Naive thymus-derived CD4-positive, alpha-beta T cell (primary cell): ENCODE data around the gene PLEKHG4. TPM values are rescaled to one million over a fixed set of nuclear protein-coding genes. Genes with fewer than 3 reads are reported as not detected.
A peak's percentile ranks its signal among the peaks of the same experiment; 100 is the strongest.

Experiments
- ATAC-seq: fragments of 150-1000 bp; cut with Tn5 transposase; 2 replicates; pipeline ENCODE4 v1.10.0; 2021; ENCODE audit warnings: mild to moderate bottlenecking, moderate library complexity
- CTCF ChIA-PET: fragments of 350-600 bp; sonication (Branson Sonifier 250); formaldehyde crosslinking; loops from one replicate; lab custom pipeline; 2021; ENCODE audit warnings: antibody characterized with exemption; lab: Charles Lee
- POLR2A ChIA-PET: fragments of 350-600 bp; sonication (Branson Sonifier 250); formaldehyde crosslinking; loops from one replicate; lab custom pipeline; 2021; ENCODE audit warnings: antibody characterized with exemption, inconsistent platforms; lab: Charles Lee
- DNase-seq, 9 donors: peaks; one replicate each; pipeline versions ENCODE4 v3.0.0 to v3.0.0-alpha.2; 2020 to 2022; ENCODE audit warnings: mixed read lengths in 1 of 9
- H3K27ac ChIP-seq: one replicate; pipeline ENCODE4 v1.7.0; 2013; ENCODE audit warnings: mild to moderate bottlenecking, low read depth, low read length, moderate library complexity
- H3K27me3 ChIP-seq, 2 donors: one replicate each; pipeline ENCODE4 v1.7.0; 2013; ENCODE audit warnings: low read length in 2 of 2, mild to moderate bottlenecking in 2 of 2, moderate library complexity in 2 of 2; ENCODE audit not compliant: control insufficient read depth in 2 of 2, insufficient read depth in 2 of 2
- H3K36me3 ChIP-seq, 3 experiments: 1 replicate in 2 of 3; 2 replicates in 1 of 3; pipeline ENCODE4 v1.7.0; 2013; ENCODE audit warnings: low read length in 3 of 3, mild to moderate bottlenecking in 3 of 3, moderate library complexity in 1 of 3; ENCODE audit not compliant: insufficient read depth in 3 of 3, control insufficient read depth in 2 of 3
- H3K4me1 ChIP-seq, 2 donors: one replicate each; pipeline ENCODE4 v1.7.0; 2013; ENCODE audit warnings: low read length in 2 of 2, mild to moderate bottlenecking in 2 of 2, moderate library complexity in 1 of 2; ENCODE audit not compliant: control insufficient read depth in 2 of 2, insufficient read depth in 2 of 2
- H3K4me3 ChIP-seq: 2 replicates; pipeline ENCODE4 v1.7.0; 2013; ENCODE audit warnings: mild to moderate bottlenecking, low read length
- H3K9me3 ChIP-seq, 3 experiments: 1 replicate in 2 of 3; 2 replicates in 1 of 3; pipeline ENCODE4 v1.7.0; 2013; ENCODE audit warnings: low read length in 3 of 3; ENCODE audit not compliant: control insufficient read depth in 2 of 3
- H3K27ac Mint-ChIP-seq, 9 donors: one replicate each; pipeline ENCODE4 v1.8.0; 2020 to 2022; ENCODE audit warnings: mixed read lengths in 9 of 9, mild to moderate bottlenecking in 8 of 9, moderate library complexity in 5 of 9, inconsistent platforms in 2 of 9
- H3K27me3 Mint-ChIP-seq, 5 donors: one replicate each; pipeline ENCODE4 v1.8.0; 2021 to 2022; ENCODE audit warnings: mixed read lengths in 5 of 5, mild to moderate bottlenecking in 1 of 5
- H3K36me3 Mint-ChIP-seq, 5 donors: one replicate each; pipeline ENCODE4 v1.8.0; 2020 to 2022; ENCODE audit warnings: mixed read lengths in 5 of 5, mild to moderate bottlenecking in 3 of 5, inconsistent platforms in 1 of 5
- H3K4me1 Mint-ChIP-seq, 7 donors: one replicate each; pipeline ENCODE4 v1.8.0; 2020 to 2022; ENCODE audit warnings: mixed read lengths in 7 of 7, mild to moderate bottlenecking in 3 of 7, inconsistent platforms in 1 of 7
- H3K4me3 Mint-ChIP-seq, 10 donors: one replicate each; pipeline ENCODE4 v1.8.0; 2020 to 2022; ENCODE audit warnings: mild to moderate bottlenecking in 10 of 10, mixed read lengths in 10 of 10, moderate library complexity in 6 of 10, inconsistent platforms in 2 of 10
- H3K9me3 Mint-ChIP-seq, 11 donors: one replicate each; pipeline ENCODE4 v1.8.0; 2020 to 2022; ENCODE audit warnings: mixed read lengths in 11 of 11, mild to moderate bottlenecking in 4 of 11, inconsistent platforms in 1 of 11, moderate library complexity in 1 of 11
- intact Hi-C, 2 donors: fragments of 100-400 bp; cut with micrococcal nuclease; formaldehyde crosslinking; loops; one replicate each; pipeline ENCODE4 v1.15.1; 2023
- polyA plus RNA-seq, 2 donors: library from polyadenylated mRNA; unstranded; fragments of 300-500 nt; fragmentation: Illumina TruSeq; gene quantifications; one replicate each; pipeline ENCODE4 v1.2.3, GENCODE V29; 2021
- total RNA-seq, 6 experiments: library from RNA in 5 of 6; stranded (reverse) in 5 of 6; gene quantifications; 1 replicate in 5 of 6; 2 replicates in 1 of 6; pipeline ENCODE4 v1.2.3 and lab custom pipeline; 2021 to 2026

The PLEKHG4 gene
- total and polyA plus RNA-seq, 7 experiments from 2014 or later, result 6.2 to 32.3 (median 23.2) TPM

DNA sequence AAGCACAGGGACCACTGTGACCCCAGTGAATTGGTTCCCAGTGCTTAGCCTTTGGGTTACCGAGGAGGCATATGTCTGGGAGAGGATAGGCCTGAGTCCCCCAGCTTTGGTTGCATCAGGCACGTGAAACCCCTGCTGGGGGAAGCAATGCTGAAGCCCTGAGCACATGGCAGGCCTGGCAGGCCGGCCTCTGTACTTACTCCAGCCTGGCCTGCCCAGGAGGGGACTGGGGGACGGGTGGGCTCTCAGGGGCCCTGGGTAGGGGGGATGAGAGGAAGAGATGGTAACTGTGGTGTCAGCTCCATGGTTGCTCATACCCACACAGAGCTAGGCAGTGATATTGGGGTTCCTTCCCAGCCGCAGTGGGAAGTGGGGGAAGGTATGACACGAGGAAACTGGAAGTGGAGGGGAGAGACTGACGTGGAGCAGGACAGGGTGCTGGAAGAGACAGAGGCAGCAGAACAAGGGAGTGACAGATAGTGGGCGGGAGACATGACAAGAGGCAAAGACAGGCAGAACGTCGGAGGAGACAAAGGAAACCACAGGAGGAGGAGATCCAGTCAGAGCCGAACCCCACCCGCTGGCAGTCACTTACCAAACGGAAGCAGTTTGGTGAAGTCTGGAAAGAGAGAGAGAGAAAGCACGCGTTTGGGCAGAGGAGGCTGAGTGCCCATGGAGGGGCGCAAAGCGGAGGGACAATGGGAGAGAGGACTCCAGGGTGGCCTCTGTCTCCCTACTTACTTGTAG lies 43.3 kb upstream of the PLEKHG4 start:
- ATAC-seq, result peak; percentile 68

DNA sequence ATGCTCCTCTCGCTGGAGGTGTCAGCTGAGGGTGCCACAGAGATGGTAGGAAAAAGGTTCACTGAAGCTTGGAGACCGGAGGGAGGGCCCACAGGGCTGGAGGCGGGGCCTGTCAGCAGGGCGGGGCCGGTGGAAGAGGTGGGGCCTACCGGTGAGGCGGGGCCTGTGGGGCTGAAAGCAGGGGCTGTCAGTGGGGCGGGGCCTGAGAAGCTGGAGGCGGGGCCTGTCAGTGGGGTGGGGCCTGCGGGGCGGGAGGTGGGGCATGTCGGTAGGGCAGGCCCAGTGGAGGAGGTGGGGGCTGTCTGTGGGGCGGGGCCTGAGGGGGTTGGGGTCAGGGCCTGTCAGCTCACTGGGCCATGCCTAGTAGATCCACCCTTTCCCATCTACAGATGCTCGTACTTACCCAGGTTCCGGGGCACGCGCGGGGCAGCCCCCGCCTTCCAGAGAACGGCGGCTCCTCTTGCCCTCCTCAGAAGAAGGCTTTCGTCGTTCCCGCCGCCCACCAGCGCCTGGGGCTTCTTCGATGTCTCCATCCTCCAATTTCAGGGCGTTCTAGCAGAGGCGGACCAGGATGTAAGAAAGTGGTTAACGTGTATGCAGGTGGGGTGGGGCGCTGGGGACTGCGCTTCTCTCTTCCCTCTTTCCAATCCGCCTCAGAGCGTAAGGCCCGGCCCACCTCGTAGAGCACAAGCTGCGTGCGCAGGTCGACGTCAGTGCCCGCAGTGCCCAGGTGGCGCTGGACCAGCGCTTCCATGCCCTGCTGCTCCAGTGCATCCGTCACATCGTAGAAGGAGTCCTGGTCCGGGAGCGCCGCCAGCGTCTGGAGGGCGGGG lies 42.6 kb upstream of the PLEKHG4 start:
- peak; percentile 94 for ATAC-seq
- intact Hi-C loops, result loop anchor here in 1 of 2 donors (1.0 kb wide), 2 partner anchors 8 to 10 kb away; no protein-coding TSS in a partner anchor
- ChIA-PET CTCF (no interaction called here), POLR2A (interaction anchor here (0.8 to 2.5 kb wide), 3 partner anchors 9 to 45 kb away, joined by 4 to 13 read pairs (median 7); partner anchors contain the start of gene TMEM208)
- no peaks in the 10 kb centered on the region for H3K9me3 Mint-ChIP-seq
- Histone ChIP-seq H3K4me3 (no peak overlapping the region), H3K36me3 (peaks cover 0 to 64% (median 3%) of the 10 kb centered on the region in 3 experiments), H3K9me3 (no peaks in the 10 kb centered on the region), H3K4me1 (peaks cover 0 to 5% of the 10 kb centered on the region in 2 donors), H3K27ac (no peak overlapping the region), H3K27me3 (no peaks in the 10 kb centered on the region)
- no peaks in the 10 kb centered on the region for H3K27me3 Mint-ChIP-seq
- peaks cover 0 to 23% (median 7%) of the 10 kb centered on the region in 5 donors for H3K36me3 Mint-ChIP-seq
- DNase-seq, result peak; percentile 47 to 89 (median 53)
- H3K4me1 Mint-ChIP-seq, result peaks cover 0 to 21% (median 4%) of the 10 kb centered on the region in 7 donors
- peak overlapping the region in 7 of 10 donors; percentile 18 to 61 (median 50) for H3K4me3 Mint-ChIP-seq
- H3K27ac Mint-ChIP-seq, result peak overlapping the region in 7 of 9 donors; percentile 61 to 87 (median 77)

More for the DNA sequence above, 43.3 kb upstream of the PLEKHG4 start:
- intact Hi-C loops, result loop anchor here in 1 of 2 donors (1.0 kb wide), 2 partner anchors 8 to 10 kb away; no protein-coding TSS in a partner anchor
- ChIA-PET CTCF (interaction anchor here (1.5 kb wide), 1 partner anchor 1292 kb away, joined by 6 read pairs; no protein-coding TSS in a partner anchor), POLR2A (interaction anchor here (0.8 to 1.6 kb wide), 3 partner anchors 9 to 46 kb away, joined by 3 to 7 read pairs (median 4); partner anchors contain the start of genes FHOD1 and TMEM208)
- Histone ChIP-seq H3K4me3 (no peak overlapping the region), H3K27me3 (no peaks in the 10 kb centered on the region), H3K27ac (no peak overlapping the region), H3K9me3 (no peaks in the 10 kb centered on the region), H3K36me3 (peaks cover 0 to 72% (median 3%) of the 10 kb centered on the region in 3 experiments), H3K4me1 (peaks cover 0 to 5% of the 10 kb centered on the region in 2 donors)
- Mint-ChIP-seq H3K27ac (peak overlapping the region in 7 of 9 donors; percentile 61 to 87 (median 77)), H3K4me3 (peak overlapping the region in 9 of 10 donors; percentile 18 to 61 (median 39)), H3K4me1 (peaks cover 0 to 14% (median 2%) of the 10 kb centered on the region in 7 donors), H3K27me3 (no peaks in the 10 kb centered on the region), H3K9me3 (no peaks in the 10 kb centered on the region), H3K36me3 (peaks cover 0 to 23% (median 7%) of the 10 kb centered on the region in 5 donors)
- DNase-seq, result peak in 3 of 9 donors; percentile 13 to 34 (median 28)

DNA sequence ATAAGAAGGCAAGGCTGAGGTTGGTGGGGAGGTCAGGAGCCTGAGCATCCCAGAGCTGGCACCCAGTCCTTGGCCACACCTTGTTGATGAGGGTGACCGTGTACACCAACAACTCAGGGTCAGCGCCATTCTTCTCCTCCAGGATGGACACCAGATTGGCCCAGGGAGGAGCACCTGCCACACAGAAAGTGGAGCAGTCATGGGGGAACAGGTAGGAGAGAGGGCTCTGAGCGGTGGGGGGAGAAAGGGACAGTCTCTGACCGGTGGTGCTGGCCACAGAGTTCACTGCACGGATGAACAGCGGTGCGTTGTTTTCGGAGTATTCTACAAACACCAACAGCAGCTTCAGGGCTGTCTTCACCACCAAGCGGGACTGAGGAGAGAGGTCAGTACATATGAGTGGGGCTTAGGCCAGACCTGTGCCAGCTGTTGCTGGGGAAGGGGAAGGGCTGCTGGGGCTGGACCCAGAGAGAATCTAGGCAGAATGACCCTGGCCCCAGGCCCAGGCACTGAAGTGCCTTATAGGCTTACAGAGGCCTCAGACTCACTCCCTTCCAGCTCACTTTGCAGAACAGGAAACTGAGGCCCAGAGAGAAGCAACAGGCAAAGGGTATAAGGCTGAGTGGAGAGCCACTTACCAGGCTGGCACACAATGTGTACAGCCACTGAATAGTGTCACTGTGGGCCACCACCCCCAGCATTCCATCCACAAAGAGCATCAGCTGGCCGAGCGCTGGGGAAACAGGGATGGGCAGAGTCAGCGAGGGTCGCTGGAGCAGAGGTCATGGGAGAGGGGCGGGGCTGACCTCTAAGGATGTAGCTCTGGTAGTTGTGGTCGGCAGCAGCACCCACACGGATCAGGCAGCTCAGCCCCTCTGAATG lies 41.7 kb upstream of the PLEKHG4 start:
- peaks cover 0 to 23% (median 7%) of the 10 kb centered on the region in 5 donors for H3K36me3 Mint-ChIP-seq

DNA sequence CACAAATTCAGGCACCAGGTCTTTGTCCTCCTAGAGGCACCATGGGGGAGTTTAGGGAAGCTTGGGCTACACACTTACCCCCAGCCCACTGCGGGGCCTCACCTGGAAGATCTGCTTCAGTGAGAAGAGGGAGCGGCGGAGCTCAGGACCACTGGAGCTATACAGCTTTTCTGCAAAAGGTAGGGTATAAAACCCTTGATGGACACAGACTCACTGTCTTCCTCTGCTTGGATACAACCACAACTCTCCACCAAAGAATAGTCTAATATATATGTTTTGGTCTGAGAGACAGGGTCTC lies 41.1 kb upstream of the PLEKHG4 start:
- POLR2A ChIA-PET, result interaction anchor here (0.5 to 2.5 kb wide), 4 partner anchors 9 to 20 kb away, joined by 3 to 13 read pairs (median 4); partner anchors contain the start of gene TMEM208
- no peak overlapping the region for H3K27ac Mint-ChIP-seq
- Histone ChIP-seq H3K27me3 (no peaks in the 10 kb centered on the region), H3K4me3 (no peak overlapping the region), H3K9me3 (no peaks in the 10 kb centered on the region), H3K36me3 (peaks cover 0 to 60% (median 3%) of the 10 kb centered on the region in 3 experiments), H3K4me1 (peaks cover 0 to 5% of the 10 kb centered on the region in 2 donors), H3K27ac (no peak overlapping the region)
- CTCF ChIA-PET, result interaction anchor here (0.6 to 0.7 kb wide), 2 partner anchors 53 to 285 kb away, joined by 3 read pairs; no protein-coding TSS in a partner anchor
- DNase-seq (no peak), ATAC-seq (no peak)
- H3K4me1 Mint-ChIP-seq, result peaks cover 0 to 28% (median 4%) of the 10 kb centered on the region in 7 donors
- H3K4me3 Mint-ChIP-seq, result no peak overlapping the region
- H3K9me3 Mint-ChIP-seq, result no peaks in the 10 kb centered on the region
- H3K27me3 Mint-ChIP-seq, result no peaks in the 10 kb centered on the region
- H3K36me3 Mint-ChIP-seq, result peaks cover 0 to 20% (median 7%) of the 10 kb centered on the region in 5 donors
- intact Hi-C loops, result no loop called here

More for the DNA sequence above, 41.7 kb upstream of the PLEKHG4 start:
- Histone ChIP-seq H3K4me1 (peaks cover 0 to 5% of the 10 kb centered on the region in 2 donors), H3K27ac (no peak overlapping the region), H3K27me3 (no peaks in the 10 kb centered on the region), H3K9me3 (no peaks in the 10 kb centered on the region), H3K4me3 (no peak overlapping the region), H3K36me3 (peaks cover 0 to 61% (median 3%) of the 10 kb centered on the region in 3 experiments)
- intact Hi-C loops, result no loop called here
- DNase-seq (no peak), ATAC-seq (no peak)
- peak overlapping the region in 3 of 9 donors; percentile 16 to 67 (median 23) for H3K27ac Mint-ChIP-seq
- no peaks in the 10 kb centered on the region for H3K27me3 Mint-ChIP-seq
- H3K9me3 Mint-ChIP-seq, result no peaks in the 10 kb centered on the region
- H3K4me3 Mint-ChIP-seq, result no peak overlapping the region
- ChIA-PET CTCF (no interaction called here), POLR2A (interaction anchor here (2.5 kb wide), 1 partner anchor 10 kb away, joined by 13 read pairs; the partner anchor contains the start of gene TMEM208)
- peaks cover 0 to 28% (median 4%) of the 10 kb centered on the region in 7 donors for H3K4me1 Mint-ChIP-seq

DNA sequence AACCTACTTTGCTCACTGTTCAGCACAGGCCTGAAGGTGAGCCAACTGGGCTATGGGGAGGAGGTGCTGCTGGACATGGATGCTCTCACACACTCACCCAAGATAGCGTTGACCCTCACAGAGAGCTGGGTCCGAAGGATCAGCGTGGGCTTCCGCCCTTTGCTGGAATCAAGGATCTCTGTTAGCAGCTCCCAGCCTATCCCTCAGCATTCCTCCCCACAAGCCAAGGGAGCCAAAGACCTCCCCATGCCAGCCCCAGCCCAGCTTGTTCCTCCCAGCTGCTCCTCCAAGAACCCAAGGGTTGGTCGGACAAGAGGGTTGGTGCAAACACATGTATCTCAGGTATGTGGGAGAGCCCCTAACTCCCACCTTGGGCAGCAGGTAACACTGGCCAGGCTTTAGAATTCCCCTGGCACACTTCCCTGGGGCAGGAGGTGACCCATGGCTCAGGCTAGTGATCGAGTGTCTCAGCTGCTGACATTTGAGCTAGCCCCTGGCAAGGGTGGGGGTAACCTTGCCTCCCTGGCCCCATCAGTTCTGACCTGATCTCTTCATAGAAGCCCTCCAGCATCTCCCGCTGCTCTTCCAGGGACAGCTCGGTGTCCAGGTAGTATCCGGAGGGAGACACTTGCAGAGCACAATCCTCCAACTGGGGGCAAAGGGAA lies 40.4 kb upstream of the PLEKHG4 start:
- Mint-ChIP-seq H3K4me1 (peaks cover 0 to 35% (median 5%) of the 10 kb centered on the region in 7 donors), H3K4me3 (no peak overlapping the region), H3K9me3 (no peaks in the 10 kb centered on the region), H3K36me3 (peaks cover 0 to 16% (median 7%) of the 10 kb centered on the region in 5 donors), H3K27me3 (no peaks in the 10 kb centered on the region), H3K27ac (peak overlapping the region in 2 of 9 donors; percentile 14 to 38)
- Histone ChIP-seq H3K36me3 (peaks cover 0 to 55% (median 3%) of the 10 kb centered on the region in 3 experiments), H3K4me1 (peaks cover 0 to 10% of the 10 kb centered on the region in 2 donors), H3K27ac (no peak overlapping the region), H3K9me3 (no peaks in the 10 kb centered on the region), H3K27me3 (no peaks in the 10 kb centered on the region), H3K4me3 (no peak overlapping the region)
- POLR2A ChIA-PET, result interaction anchor here (0.5 to 2.5 kb wide), 4 partner anchors 9 to 20 kb away, joined by 3 to 13 read pairs (median 4); partner anchors contain the start of gene TMEM208
- CTCF ChIA-PET, result interaction anchor here (0.6 to 1.7 kb wide), 3 partner anchors 12 to 286 kb away, joined by 3 to 6 read pairs (median 3); partner anchors contain the start of gene TMEM208
- ATAC-seq (no peak), DNase-seq (no peak)
- intact Hi-C loops, result no loop called here
